H1 (cell line): Measurements from ENCODE around the gene DIS3. TPM values are rescaled to one million over a fixed set of nuclear protein-coding genes. Genes with fewer than 3 reads are reported as not detected.

Source experiments
- CTCF ChIA-PET: fragments of 300-600 bp; sonication (Branson Sonifier 250); formaldehyde crosslinking; loops from one replicate; lab custom pipeline; 2021; ENCODE audit not compliant: partially characterized antibody; lab: Charles Lee
- POLR2A ChIA-PET: fragments of 300-600 bp; sonication (Branson Sonifier 250); formaldehyde crosslinking; loops from one replicate; lab custom pipeline; 2021; ENCODE audit warnings: inconsistent platforms; ENCODE audit not compliant: partially characterized antibody; lab: Charles Lee
- DNase-seq, 2 experiments: peaks; one replicate each; pipeline versions ENCODE4 v3.0.0 to v3.0.0-alpha.2; 2010 to 2022; ENCODE audit warnings: low spot score in 2 of 2, low read depth in 1 of 2, mixed read lengths in 1 of 2
- FAIRE-seq: peaks from 2 replicates; lab custom pipeline; 2011; peaks lifted over from hg19 to GRCh38; lab: Jason Lieb, UNC
- H2AFZ ChIP-seq: 2 replicates; pipeline ENCODE4 v1.8.1; 2012; ENCODE audit warnings: low read length, inconsistent platforms
- H2AK5ac ChIP-seq: 2 replicates; pipeline ENCODE4 v1.6.1; 2013; ENCODE audit warnings: low read depth, low read length
- H2BK120ac ChIP-seq: replicated peaks from 2 replicates; pipeline ENCODE3; 2013; ENCODE audit warnings: low read depth, low read length, inconsistent platforms
- H2BK12ac ChIP-seq: 2 replicates; pipeline ENCODE4 v1.6.1; 2013; ENCODE audit warnings: low read depth, low read length
- H2BK15ac ChIP-seq: 2 replicates; pipeline ENCODE4 v1.6.1; 2013; ENCODE audit warnings: low read length
- H2BK20ac ChIP-seq: 2 replicates; pipeline ENCODE4 v1.6.1; 2013; ENCODE audit warnings: low read length
- H2BK5ac ChIP-seq: 2 replicates; pipeline ENCODE4 v1.6.1; 2013; ENCODE audit warnings: low read depth, low read length
- H3K14ac ChIP-seq: 2 replicates; pipeline ENCODE4 v1.6.1; 2013; ENCODE audit warnings: inconsistent platforms; ENCODE audit not compliant: insufficient read length
- H3K18ac ChIP-seq: 2 replicates; pipeline ENCODE4 v1.6.1; 2013; ENCODE audit warnings: low read length; ENCODE audit errors: extremely low read depth
- H3K23ac ChIP-seq: 2 replicates; pipeline ENCODE4 v1.6.1; 2013; ENCODE audit warnings: inconsistent platforms; ENCODE audit not compliant: insufficient read length
- H3K23me2 ChIP-seq: 2 replicates; pipeline ENCODE4 v1.6.1; 2013; ENCODE audit warnings: low read depth, low read length
- H3K27ac ChIP-seq: 2 replicates; pipeline ENCODE4 v1.6.1; 2011; ENCODE audit warnings: low read depth, low read length, inconsistent platforms
- H3K27me3 ChIP-seq, 4 experiments: replicated peaks in 1 of 4; 1 replicate in 1 of 4; 2 replicates in 3 of 4; pipeline versions ENCODE4 v1.6.1 to v1.8.1; 2011 to 2013; ENCODE audit warnings: low read length in 3 of 4, mild to moderate bottlenecking in 3 of 4, inconsistent platforms in 2 of 4, mixed read lengths in 2 of 4, moderate library complexity in 1 of 4; ENCODE audit not compliant: control insufficient read depth in 3 of 4, insufficient read depth in 3 of 4; ENCODE audit errors: extremely low read depth in 1 of 4
- H3K36me3 ChIP-seq, 4 experiments: 2 replicates each; pipeline versions ENCODE4 v1.6.1 to v1.8.1; 2011 to 2013; ENCODE audit warnings: mild to moderate bottlenecking in 4 of 4, low read length in 3 of 4, moderate library complexity in 2 of 4, control low read depth in 1 of 4, inconsistent platforms in 1 of 4; ENCODE audit not compliant: insufficient read depth in 4 of 4, control insufficient read depth in 2 of 4
- H3K4ac ChIP-seq: replicated peaks from 2 replicates; pipeline ENCODE3; 2013; ENCODE audit warnings: low read length, low read depth, mixed read lengths, inconsistent platforms; ENCODE audit not compliant: insufficient read length
- H3K4me1 ChIP-seq, 4 experiments: replicated peaks in 1 of 4; 1 replicate in 1 of 4; 2 replicates in 3 of 4; pipeline versions ENCODE4 v1.6.1 to v1.8.1; 2011 to 2013; ENCODE audit warnings: low read length in 3 of 4, inconsistent platforms in 2 of 4, mixed read lengths in 1 of 4; ENCODE audit not compliant: insufficient read depth in 4 of 4, control insufficient read depth in 3 of 4
- H3K4me2 ChIP-seq, 2 experiments: 2 replicates each; pipeline versions ENCODE4 v1.6.1 to v1.8.1; 2011 to 2013; ENCODE audit warnings: low read depth in 2 of 2, low read length in 2 of 2, control low read depth in 1 of 2, inconsistent platforms in 1 of 2, mild to moderate bottlenecking in 1 of 2; ENCODE audit not compliant: insufficient read depth in 1 of 2
- H3K4me3 ChIP-seq, 4 experiments: fragments of 200-600, 300-600 bp in 1 of 4; sonication (generic), shearing (Covaris generic), sonication (Bioruptor Twin) in 1 of 4; 2 replicates each; pipeline versions ENCODE4 v1.5.1 to v1.8.1; 2011 to 2016; ENCODE audit warnings: low read length in 4 of 4, low read depth in 3 of 4, control low read depth in 2 of 4, inconsistent platforms in 2 of 4, mild to moderate bottlenecking in 2 of 4, mixed read lengths in 1 of 4, moderate library complexity in 1 of 4; ENCODE audit not compliant: insufficient read depth in 2 of 4; ENCODE audit errors: extremely low read depth in 1 of 4
- H3K56ac ChIP-seq: replicated peaks from 2 replicates; pipeline ENCODE3; 2013; ENCODE audit warnings: low read depth, mild to moderate bottlenecking, mixed read lengths, low read length, inconsistent platforms; ENCODE audit not compliant: insufficient read length
- H3K79me1 ChIP-seq: 2 replicates; pipeline ENCODE4 v1.6.1; 2013; ENCODE audit warnings: low read depth, low read length, control low read depth
- H3K79me2 ChIP-seq, 2 experiments: 2 replicates each; pipeline versions ENCODE4 v1.6.1 to v1.8.1; 2012 to 2013; ENCODE audit warnings: low read length in 2 of 2, mild to moderate bottlenecking in 2 of 2, inconsistent platforms in 1 of 2; ENCODE audit not compliant: insufficient read depth in 2 of 2, control insufficient read depth in 1 of 2
- H3K9ac ChIP-seq, 4 experiments: replicated peaks in 1 of 4; 1 replicate in 1 of 4; 2 replicates in 3 of 4; pipeline versions ENCODE4 v1.6.1 to v1.8.1; 2011 to 2013; ENCODE audit warnings: low read depth in 3 of 4, low read length in 3 of 4, control low read depth in 2 of 4, mild to moderate bottlenecking in 2 of 4, moderate library complexity in 2 of 4, inconsistent platforms in 1 of 4; ENCODE audit errors: extremely low read depth in 1 of 4
- H3K9me3 ChIP-seq, 2 experiments: 2 replicates each; pipeline versions ENCODE4 v1.6.1 to v1.8.1; 2012 to 2013; ENCODE audit warnings: mild to moderate bottlenecking in 2 of 2, moderate library complexity in 2 of 2, control low read depth in 1 of 2, inconsistent platforms in 1 of 2, low read depth in 1 of 2, low read length in 1 of 2, mixed read lengths in 1 of 2; ENCODE audit not compliant: insufficient read depth in 2 of 2
- H4K20me1 ChIP-seq, 2 experiments: replicated peaks in 1 of 2; 2 replicates each; pipeline versions ENCODE3 to v1.8.1; 2011 to 2013; ENCODE audit warnings: inconsistent platforms in 2 of 2, low read length in 2 of 2, mild to moderate bottlenecking in 1 of 2; ENCODE audit not compliant: insufficient read depth in 2 of 2, control insufficient read depth in 1 of 2
- H4K5ac ChIP-seq: 2 replicates; pipeline ENCODE4 v1.6.1; 2013; ENCODE audit warnings: low read length, low read depth, mixed read lengths, inconsistent platforms; ENCODE audit not compliant: insufficient read length
- H4K8ac ChIP-seq: 2 replicates; pipeline ENCODE4 v1.8.0; 2013; ENCODE audit warnings: mild to moderate bottlenecking, moderate library complexity, low read length, inconsistent platforms; ENCODE audit not compliant: insufficient read depth; ENCODE audit errors: extremely low read depth
- H4K91ac ChIP-seq: replicated peaks from 2 replicates; pipeline ENCODE3; 2013; ENCODE audit warnings: low read length, mixed read lengths, inconsistent platforms; ENCODE audit not compliant: insufficient read length
- CHD2 ChIP-seq: IDR thresholded peaks from 2 replicates; pipeline ENCODE4 v1.6.1; 2012; ENCODE audit warnings: low read length, improper control_type of control experiment
- GTF2F1 ChIP-seq: IDR thresholded peaks from 2 replicates; pipeline ENCODE4 v1.6.1; 2012; ENCODE audit warnings: low read depth, low read length, improper control_type of control experiment, borderline replicate concordance
- MAFK ChIP-seq: IDR thresholded peaks from 2 replicates; pipeline ENCODE4 v1.6.1; 2012; ENCODE audit warnings: low read depth, mild to moderate bottlenecking, improper control_type of control experiment, low read length
- NANOG ChIP-seq: IDR thresholded peaks from 2 replicates; pipeline ENCODE4 v1.6.1; 2011; ENCODE audit warnings: low read length, low read depth, mild to moderate bottlenecking, inconsistent platforms; ENCODE audit not compliant: insufficient read depth, poor library complexity, severe bottlenecking
- WGBS, 2 experiments: shearing (Covaris generic) in 1 of 2; methylation state at CpG; one replicate each; pipeline versions ENCODE4 v1.1.6 to v1.1.7; 2013 to 2015; ENCODE audit warnings: low lambda C conversion rate in 2 of 2, mixed read lengths in 2 of 2, inconsistent platforms in 1 of 2, low coverage in 1 of 2, missing lambda C conversion rate in 1 of 2; ENCODE audit not compliant: insufficient replicate concordance in 2 of 2, insufficient coverage in 1 of 2, insufficient read length in 1 of 2; ENCODE audit errors: extremely low coverage in 1 of 2, missing lambda C conversion rate in 1 of 2; 5-methylcytosine and 5-hydroxymethylcytosine counted together
- polyA plus RNA-seq, 7 experiments: library from polyadenylated mRNA; depleted of rRNA in 3 of 7; stranded (reverse) in 5 of 7; unstranded in 2 of 7; fragments of >200 nt in 5 of 7; fragments of 200-250 nt in 2 of 7; gene quantifications; 1 replicate in 5 of 7; 2 replicates in 1 of 7; 4 replicates in 1 of 7; pipeline versions ENCODE4 v1.2.1 to v1.2.3, GENCODE V29; 2011 to 2013; ENCODE audit warnings: missing spikeins in 2 of 7, mixed read lengths in 2 of 7
- total RNA-seq: library from RNA; stranded (reverse); fragmentation: NEBNext Ultra II Directional; extraction: Animal tissue kit (Norgen Biotek cat#: 25700); gene quantifications from 2 replicates; pipeline ENCODE4 v1.2.1, GENCODE V29; 2021

The DIS3 gene
- total and polyA plus RNA-seq, 2 of the 8 experiments (the other 6 are each of a cell fraction or from before 2014, with no cell fraction given) = 10.8 to 39.9 TPM

DNA sequence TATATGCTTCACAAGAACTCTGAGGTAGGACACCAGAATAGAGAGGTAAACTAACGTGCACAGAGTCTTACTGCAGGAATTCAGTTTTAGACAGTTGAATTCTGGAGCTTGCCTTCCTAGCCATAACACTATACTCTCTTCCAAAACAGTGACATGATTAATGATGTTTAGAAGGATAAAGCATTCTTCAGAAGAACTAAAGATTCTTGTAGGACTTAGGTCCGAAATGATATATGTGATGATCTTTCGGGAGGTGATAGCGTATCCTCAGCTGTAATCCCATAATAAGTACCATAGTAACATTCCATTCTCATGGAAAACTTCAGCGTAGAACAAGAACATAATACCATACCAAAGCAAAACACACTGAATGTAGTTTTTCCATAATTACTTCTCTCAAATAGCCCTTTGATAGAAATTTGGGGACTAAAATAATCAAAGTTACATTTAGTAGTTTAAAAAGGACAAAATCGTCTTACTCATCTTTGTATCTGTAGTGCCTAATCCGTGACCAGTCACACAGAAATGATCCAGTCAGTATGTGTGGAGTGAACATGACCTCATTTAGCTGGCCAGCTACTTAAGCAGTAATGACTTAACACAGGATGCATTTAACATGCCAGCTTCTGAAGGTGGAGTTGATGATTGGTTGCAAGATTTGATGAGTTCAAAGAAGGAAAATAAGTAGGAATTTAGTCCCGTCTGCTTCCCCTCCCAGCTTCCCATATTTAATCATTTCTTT, 38.6 kb upstream of the DIS3 start:
- no peak overlapping the region for H4K8ac ChIP-seq
- peaks cover 0 to 2% (median 0%) of the 10 kb centered on the region in 4 experiments; a peak in 1 of 7 replicates for H3K4me1 ChIP-seq
- no peak overlapping the region for H2AFZ ChIP-seq
- no peaks in the 10 kb centered on the region for H3K23me2 ChIP-seq
- no peaks in the 10 kb centered on the region; a peak in 2 of 8 replicates for H3K36me3 ChIP-seq
- 92% methylated on average over 8 of the region's 8 CpGs; no CpG with 5 or more reads in 1 of the 2 experiments for WGBS, 2 experiments
- no peaks in the 10 kb centered on the region for H3K27me3 ChIP-seq
- no peaks in the 10 kb centered on the region for H4K20me1 ChIP-seq
- no peaks in the 10 kb centered on the region for H3K79me1 ChIP-seq
- H2BK20ac ChIP-seq = no peak overlapping the region
- H3K56ac ChIP-seq = no peak overlapping the region
- POLR2A ChIA-PET = no interaction called here
- H2BK5ac ChIP-seq = no peak overlapping the region
- H3K4me3 ChIP-seq = no peak overlapping the region
- no peak overlapping the region for H3K18ac ChIP-seq
- CTCF ChIA-PET = interaction anchor here (0.6 to 1.2 kb wide), 3 partner anchors 12 to 887 kb away, joined by 3 to 5 read pairs (median 3); no protein-coding TSS in a partner anchor
- DNase-seq (no peak), FAIRE-seq (peak; percentile 7)
- H3K14ac ChIP-seq = no peak overlapping the region
- H4K91ac ChIP-seq = no peak overlapping the region
- no peak overlapping the region for H3K4ac ChIP-seq
- H3K79me2 ChIP-seq = no peaks in the 10 kb centered on the region
- H2BK15ac ChIP-seq = no peak overlapping the region
- H2BK120ac ChIP-seq = no peak overlapping the region
- no peak overlapping the region for H3K27ac ChIP-seq
- no peak overlapping the region for H3K23ac ChIP-seq
- no peak overlapping the region for H3K9ac ChIP-seq
- H2BK12ac ChIP-seq = no peak overlapping the region
- no peaks in the 10 kb centered on the region for H3K9me3 ChIP-seq
- H3K4me2 ChIP-seq = no peak overlapping the region
- no peak overlapping the region for H4K5ac ChIP-seq
- H2AK5ac ChIP-seq = no peak overlapping the region; the same call in 1 of the 2 replicates
- TF ChIP-seq MAFK (no peak), NANOG (no peak), CHD2 (no peak), GTF2F1 (no peak)
